Epidermal melanocyte (primary cell): Measurements from ENCODE around the gene ZEB2.

Experiments used
- DNase-seq: peaks from one replicate; pipeline ENCODE4 v3.0.0; 2011; ENCODE audit warnings: low spot score; ENCODE audit not compliant: insufficient read length

The ZEB2 gene

GRCh38 chr2:144519934-144520731 lies at the start of gene ZEB2:
TSS of gene ZEB2 (minus strand) at chr2:144520119. CDS start at chr2:144517350, 2,769 bp downstream.
- no peak for DNase-seq

DNA sequence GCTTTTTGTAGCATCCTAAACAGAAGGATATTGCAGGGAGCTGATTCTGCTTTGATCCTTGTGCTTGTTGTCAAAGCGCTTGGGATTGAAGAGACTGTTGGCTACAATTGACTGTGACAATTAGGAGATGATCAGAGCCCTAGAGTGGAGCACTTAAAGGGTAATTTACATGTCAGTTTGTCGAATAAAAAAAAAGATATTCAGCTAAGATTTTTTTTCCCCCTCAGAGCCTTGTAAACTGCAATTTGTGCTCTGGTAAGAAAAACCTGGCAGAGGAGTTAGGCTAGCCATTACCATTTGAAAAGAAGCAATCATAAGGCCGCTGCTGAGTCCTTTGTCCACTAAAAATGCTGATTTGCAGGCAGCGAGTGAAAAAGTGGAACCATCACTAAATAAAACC lies 47.8 kb upstream of the ZEB2 start:
- DNase-seq: no peak

DNA sequence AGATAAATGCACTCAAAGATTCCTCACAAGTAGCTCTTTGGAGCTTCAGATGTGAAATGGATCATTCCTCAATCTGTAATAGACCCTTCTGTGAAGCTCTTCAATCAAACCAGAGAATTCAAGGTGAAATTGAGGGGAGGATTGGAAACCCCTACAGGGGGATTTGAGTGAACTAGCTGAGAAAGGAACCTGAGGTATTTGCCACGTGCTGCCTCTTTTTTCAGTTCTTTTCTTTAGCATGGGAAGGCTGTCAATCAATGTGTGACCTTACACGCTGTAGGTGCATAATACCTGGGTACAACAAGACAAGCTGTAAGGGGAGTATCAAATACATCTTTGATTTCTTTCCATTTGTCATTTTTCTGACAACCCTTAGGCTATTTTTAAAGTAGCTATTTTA lies 46.5 kb upstream of the ZEB2 start:
- no peak for DNase-seq

DNA sequence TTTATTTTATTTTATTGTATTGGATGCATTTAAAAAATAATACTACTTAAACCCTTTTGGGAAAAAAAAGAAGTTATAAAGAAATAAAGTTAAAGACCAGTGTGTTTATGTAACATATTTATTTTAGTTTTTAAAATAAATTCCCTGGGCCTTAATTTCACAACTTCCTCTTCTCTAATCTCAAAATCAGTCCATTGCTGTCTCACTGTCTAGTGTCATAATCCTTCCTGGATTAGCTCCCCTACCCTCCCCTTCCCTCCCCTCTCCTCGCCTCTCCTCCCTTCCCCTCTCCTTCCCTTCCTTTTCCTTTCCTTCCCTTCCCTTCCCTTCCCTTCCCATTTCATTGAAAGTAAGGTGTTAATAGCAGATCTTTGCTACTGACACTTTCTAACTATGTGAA lies 40.3 kb upstream of the ZEB2 start:
- no peak for DNase-seq

DNA sequence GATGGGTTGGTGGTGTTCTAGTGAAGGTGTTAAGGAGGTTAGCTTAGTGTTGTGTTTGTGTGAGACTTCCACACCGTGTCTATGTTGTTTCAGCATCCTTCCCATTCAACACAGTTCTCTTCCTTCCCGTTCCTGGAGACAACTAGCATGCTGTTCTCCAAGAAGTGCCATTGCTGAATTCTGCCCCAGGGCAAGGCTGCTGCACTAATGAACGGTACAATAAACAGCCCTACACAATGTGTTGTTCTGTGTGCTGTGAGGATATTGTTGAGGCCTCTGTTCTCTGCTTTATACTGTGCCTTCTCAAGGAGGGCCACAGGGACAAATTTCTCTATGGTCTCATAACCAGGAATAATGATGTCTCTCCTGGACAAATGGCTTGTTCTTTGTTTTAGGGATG lies 39.8 kb upstream of the ZEB2 start:
- DNase-seq: peak; percentile 22

- no peak for DNase-seq
Observed at GRCh38 chr2:144559242-144559641, 39.3 kb upstream of the ZEB2 start.

- no peak for DNase-seq
Observed at GRCh38 chr2:144554492-144555210, 34.7 kb upstream of the ZEB2 start.

- no peak for DNase-seq
Observed at GRCh38 chr2:144553379-144553778, 33.5 kb upstream of the ZEB2 start.

DNA sequence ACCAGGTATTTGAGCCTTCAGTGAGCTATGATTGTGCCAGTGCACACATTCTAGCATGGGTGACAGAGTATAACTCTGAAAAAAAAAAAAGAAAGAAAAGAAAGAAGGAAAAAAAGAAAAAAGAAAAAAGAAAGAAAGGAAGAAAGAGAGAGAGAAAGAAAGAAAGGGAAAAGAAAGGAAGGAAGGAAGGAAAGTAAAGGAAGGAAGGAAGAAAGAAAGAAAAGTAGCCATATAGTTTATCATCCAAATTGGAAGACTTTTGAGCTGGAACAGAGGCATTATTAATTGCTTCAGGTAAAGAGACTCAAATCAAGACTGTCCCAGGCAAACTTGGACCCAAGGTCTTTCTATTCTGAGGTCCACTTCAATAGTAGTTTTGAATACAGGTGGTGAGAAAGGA lies 32.9 kb upstream of the ZEB2 start:
- DNase-seq: no peak

DNA sequence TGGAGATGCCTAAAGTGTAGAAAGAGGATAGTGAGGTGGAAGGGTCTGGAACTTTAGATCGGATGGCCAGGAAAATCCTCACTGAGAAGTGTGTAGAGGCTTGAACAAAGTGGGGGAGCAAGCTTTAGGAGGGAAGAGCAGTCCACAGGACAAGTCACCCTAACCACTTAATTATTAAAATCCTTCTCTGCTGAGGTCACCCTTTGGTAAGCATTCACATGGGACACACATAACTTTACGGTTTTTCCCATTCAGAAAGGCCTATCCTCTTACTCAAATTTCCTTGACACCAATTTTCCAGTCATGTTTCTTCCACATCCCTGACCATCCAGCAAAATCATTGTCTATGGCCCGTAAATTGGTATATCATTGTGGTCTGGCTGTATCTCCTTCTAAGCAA lies 31.0 kb upstream of the ZEB2 start:
- no peak for DNase-seq

DNA sequence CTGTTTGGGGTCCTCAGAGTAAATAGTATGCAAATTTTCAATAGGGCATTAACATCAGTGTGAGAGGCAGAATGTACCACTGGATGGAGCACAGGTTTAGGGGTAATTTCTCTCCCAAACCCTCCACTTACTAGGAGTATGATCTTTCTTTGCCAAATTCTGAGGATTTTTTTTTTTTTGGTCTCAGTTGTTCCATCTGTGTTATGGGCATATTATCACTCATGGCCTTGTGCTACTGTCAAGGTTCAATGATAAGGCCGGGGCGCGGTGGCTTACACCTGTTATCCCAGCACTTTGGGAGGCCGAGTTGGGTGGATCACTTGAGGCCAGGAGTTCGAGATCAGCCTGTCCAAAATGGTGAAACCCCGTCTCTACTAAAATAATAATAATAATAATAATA lies 30.2 kb upstream of the ZEB2 start:
- no peak for DNase-seq

DNA sequence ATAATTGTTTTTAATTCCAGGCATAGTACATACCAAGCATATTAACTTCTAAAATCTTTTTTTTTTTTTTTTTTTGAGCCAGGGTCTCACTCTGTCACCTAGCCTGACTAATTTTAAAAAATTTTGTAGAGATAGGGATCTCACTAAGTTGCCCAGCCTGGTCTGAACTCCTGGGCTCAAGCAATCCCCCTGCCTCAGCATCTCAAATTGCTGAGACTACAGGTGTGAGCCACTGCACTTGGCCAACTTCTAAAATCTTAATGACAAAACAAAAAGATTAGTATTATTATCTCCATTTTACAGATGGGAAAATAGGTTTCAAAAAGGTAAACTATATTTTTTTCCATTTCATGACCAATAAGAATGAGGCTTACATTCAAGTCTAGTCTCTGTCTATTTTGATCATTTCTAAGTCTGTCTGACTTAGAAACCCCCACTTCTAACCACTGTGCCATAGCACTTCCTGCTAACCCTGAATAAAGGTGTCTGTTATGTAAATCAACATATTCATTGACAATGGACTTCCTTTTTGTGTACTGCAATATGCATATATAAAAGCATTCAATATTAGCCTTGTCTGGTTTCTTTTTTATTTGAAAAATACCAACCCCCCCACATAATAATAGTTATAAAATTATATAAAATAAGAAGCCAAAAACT lies 28.7 kb upstream of the ZEB2 start:
- DNase-seq: no peak

- DNase-seq: no peak
Observed at GRCh38 chr2:144548088-144548487, 28.2 kb upstream of the ZEB2 start.

GRCh38 chr2:144547494-144547893 lies 27.6 kb upstream of the ZEB2 start:
- DNase-seq: no peak

GRCh38 chr2:144546933-144547332 lies 27.0 kb upstream of the ZEB2 start:
- DNase-seq: no peak

DNA sequence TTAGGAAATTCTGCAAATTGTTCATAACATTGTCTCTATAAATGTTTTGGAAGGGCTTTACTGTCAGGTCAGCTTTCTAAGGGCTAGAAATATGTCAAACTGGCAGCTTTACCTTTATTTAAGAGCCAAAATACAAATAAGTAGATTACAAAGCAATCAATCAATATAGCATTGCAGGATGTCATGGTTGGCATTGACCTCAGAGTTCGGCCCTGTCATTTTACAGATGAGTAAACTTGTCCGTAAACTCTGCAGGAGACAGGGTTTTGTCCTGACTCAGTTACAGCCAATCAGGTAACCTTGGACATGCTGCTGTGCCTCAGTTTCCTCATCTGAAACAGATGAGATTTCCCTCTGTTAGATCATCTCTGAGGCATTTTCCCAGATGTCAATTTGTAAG lies 25.9 kb upstream of the ZEB2 start:
- DNase-seq: no peak

DNA sequence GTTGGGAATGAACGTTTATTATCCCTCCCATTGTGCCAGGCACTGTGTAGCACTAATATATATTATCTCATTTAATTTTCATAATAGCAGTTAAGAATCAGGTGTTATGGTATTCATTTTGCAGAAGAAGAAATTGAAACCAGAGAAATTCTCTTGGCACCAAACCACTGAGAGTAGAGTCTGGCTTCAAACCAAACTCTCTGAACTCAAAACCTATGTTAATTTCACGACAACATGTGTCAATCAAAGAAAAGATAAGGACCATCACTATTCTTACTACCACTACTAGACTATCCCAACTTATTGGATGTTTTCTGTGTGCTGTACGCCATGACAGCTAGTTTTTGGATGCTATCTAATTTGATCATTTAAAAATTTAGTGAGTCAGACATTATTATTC lies 24.1 kb upstream of the ZEB2 start:
- no peak for DNase-seq

- DNase-seq: no peak
Observed at GRCh38 chr2:144541396-144541795, 21.5 kb upstream of the ZEB2 start.

DNA sequence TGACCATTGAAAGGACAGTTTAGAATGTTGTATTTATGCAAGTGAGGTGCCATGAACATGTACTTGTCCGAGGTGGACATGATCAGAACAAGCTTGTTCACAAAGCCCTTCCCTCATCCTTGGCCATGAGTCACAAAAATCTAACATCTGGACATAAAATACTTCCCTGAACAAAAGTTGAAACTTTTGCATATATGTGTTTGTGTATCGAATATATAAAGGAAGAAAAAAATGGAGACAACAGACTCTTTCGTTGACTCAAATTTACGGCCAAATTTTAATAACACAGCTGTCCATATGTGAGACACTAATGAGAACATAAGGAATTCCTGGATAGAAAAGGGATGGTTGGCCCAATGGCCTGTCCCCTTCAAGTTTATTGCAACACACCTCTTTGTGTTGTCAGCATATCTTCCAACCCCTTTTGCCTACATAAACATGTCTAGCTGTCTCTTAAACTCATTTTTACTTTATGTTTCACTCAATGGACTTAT lies 19.4 kb upstream of the ZEB2 start:
- no peak for DNase-seq

- DNase-seq: no peak
Observed at GRCh38 chr2:144535300-144535699, 15.4 kb upstream of the ZEB2 start.

DNA sequence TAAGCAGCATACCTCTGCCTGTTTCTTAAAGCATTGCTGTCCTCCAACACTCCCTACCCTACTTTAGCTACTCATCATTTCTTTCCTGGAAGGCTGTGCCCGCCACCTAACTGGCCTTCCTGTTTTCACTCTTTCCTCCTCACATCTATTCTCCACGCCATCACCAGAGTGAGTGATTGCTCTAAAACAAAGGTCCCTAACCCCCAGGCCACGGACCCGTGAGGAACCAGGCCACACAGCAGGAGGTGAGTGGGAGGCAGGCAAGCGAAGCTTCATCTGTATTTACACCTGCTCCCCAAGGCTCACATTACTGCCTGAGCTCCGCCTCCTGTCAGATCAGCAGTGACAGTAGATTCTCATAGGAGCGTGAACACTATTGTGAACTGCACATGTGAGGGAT lies 13.3 kb upstream of the ZEB2 start:
- no peak for DNase-seq

GRCh38 chr2:144530596-144530995 lies 10.7 kb upstream of the ZEB2 start:
- no peak for DNase-seq
